HepG2 (cell line): ENCODE data around the gene GNRHR. TPM values are rescaled to one million over a fixed set of nuclear protein-coding genes. Genes with fewer than 3 reads are reported as not detected.
A peak's percentile ranks its signal among the peaks of the same experiment; 100 is the strongest.
"Not testable (repeated sequence)": the region's sequence is repeated elsewhere in the genome, so short reads cannot be mapped to it uniquely, and the experiment has no call there.

Experiments
- ATAC-seq: fragments of 200-7000 bp; cut with Tn5 transposase; 3 replicates; pipeline ENCODE4 v1.9.1; 2020; ENCODE audit warnings: mild to moderate bottlenecking, moderate library complexity
- BruUV-seq: library from RNA; stranded (reverse); fragments of 400-500 nt; replicated peaks from 2 replicates; lab custom pipeline; 2021; lab: Mats Ljungman, UMichigan
- CTCF ChIA-PET: fragments of 300-600 bp; formaldehyde crosslinking; extraction: SDS; loops from one replicate; lab custom pipeline; 2021; ENCODE audit warnings: low total read pairs, inconsistent platforms, low intra/inter-chr PET ratio; lab: Yijun Ruan, JAX
- POLR2A ChIA-PET: fragments of 350-600 bp; sonication (Branson Sonifier 250); formaldehyde crosslinking; loops from one replicate; lab custom pipeline; 2020; ENCODE audit warnings: antibody characterized with exemption, inconsistent platforms; lab: Yijun Ruan, JAX
- DNase-seq: peaks from one replicate; pipeline ENCODE4 v3.0.0-alpha.2; 2015; ENCODE audit warnings: low spot score
- FAIRE-seq: peaks from 3 replicates; lab custom pipeline; 2011; peaks lifted over from hg19 to GRCh38; lab: Jason Lieb, UNC
- H2AFZ ChIP-seq: one replicate; pipeline ENCODE4 v1.6.1; 2011; ENCODE audit warnings: low read length, inconsistent platforms
- H3K27ac ChIP-seq: fragments of 300-600 bp; 3 replicates; pipeline ENCODE4 v1.8.0; 2011; ENCODE audit warnings: mixed run types, mild to moderate bottlenecking, mixed read lengths, low read length, inconsistent platforms; ENCODE audit not compliant: insufficient read depth; ENCODE audit errors: extremely low read length
- H3K27me3 ChIP-seq, 2 experiments: fragments of 200-600 bp in 1 of 2; 2 replicates in 1 of 2; 3 replicates in 1 of 2; pipeline versions ENCODE4 v1.6.0 to v1.8.0; 2011; ENCODE audit warnings: low read length in 2 of 2, mild to moderate bottlenecking in 2 of 2, moderate library complexity in 2 of 2, inconsistent platforms in 1 of 2; ENCODE audit not compliant: insufficient read depth in 2 of 2, control insufficient read depth in 1 of 2
- H3K36me3 ChIP-seq, 2 experiments: fragments of 200-600 bp in 1 of 2; replicated peaks in 1 of 2; 2 replicates in 1 of 2; 3 replicates in 1 of 2; pipeline versions ENCODE4 v1.5.1 to v1.8.0; 2011; ENCODE audit warnings: low read length in 2 of 2, inconsistent platforms in 1 of 2; ENCODE audit not compliant: insufficient read depth in 2 of 2, control insufficient read depth in 1 of 2
- H3K4me1 ChIP-seq: 2 replicates; pipeline ENCODE4 v1.5.1; 2012; ENCODE audit warnings: low read length, inconsistent platforms; ENCODE audit not compliant: insufficient read depth
- H3K4me2 ChIP-seq: 2 replicates; pipeline ENCODE4 v1.6.0; 2011; ENCODE audit warnings: low read depth, low read length, inconsistent platforms
- H3K4me3 ChIP-seq, 3 experiments: fragments of 200-600 bp in 1 of 3; sonication (generic), shearing (Covaris generic) in 1 of 3; replicated peaks in 1 of 3; 2 replicates each; pipeline ENCODE4 v1.5.1; 2011 to 2016; ENCODE audit warnings: low read length in 3 of 3, inconsistent platforms in 2 of 3, low read depth in 2 of 3, mild to moderate bottlenecking in 2 of 3, control low read depth in 1 of 3, mixed read lengths in 1 of 3; ENCODE audit not compliant: insufficient read depth in 1 of 3
- H3K79me2 ChIP-seq: one replicate; pipeline ENCODE4 v1.6.1; 2011; ENCODE audit warnings: low read length, inconsistent platforms; ENCODE audit not compliant: insufficient read depth
- H3K9ac ChIP-seq: 2 replicates; pipeline ENCODE4 v1.6.0; 2011; ENCODE audit warnings: mild to moderate bottlenecking, low read depth, low read length, inconsistent platforms; ENCODE audit not compliant: insufficient read depth
- H3K9me3 ChIP-seq: 2 replicates; pipeline ENCODE4 v1.5.1; 2012; ENCODE audit warnings: mild to moderate bottlenecking, low read length
- H4K20me1 ChIP-seq: 2 replicates; pipeline ENCODE4 v1.6.0; 2011; ENCODE audit warnings: inconsistent platforms, mild to moderate bottlenecking, low read length, moderate library complexity; ENCODE audit not compliant: insufficient read depth
- ATF7 ChIP-seq, 2 experiments: fragments of 450-650 bp in 1 of 2; sonication (generic) in 1 of 2; formaldehyde crosslinking in 1 of 2; IDR thresholded peaks; 2 replicates each; pipeline versions ENCODE4 v1.4.0 to v1.6.1; 2016 to 2020; ENCODE audit warnings: antibody characterized with exemption in 1 of 2, mild to moderate bottlenecking in 1 of 2, missing genetic modification reagents in 1 of 2
- CEBPB ChIP-seq: IDR thresholded peaks from 2 replicates; pipeline ENCODE4 v1.6.1; 2011; ENCODE audit warnings: low read depth, low read length, improper control_type of control experiment, borderline replicate concordance
- CEBPZ ChIP-seq: IDR thresholded peaks from 2 replicates; pipeline ENCODE4 v1.6.1; 2012; ENCODE audit warnings: low read length, improper control_type of control experiment
- NR2F2 ChIP-seq: IDR thresholded peaks from 2 replicates; pipeline ENCODE4 v1.6.1; 2012; ENCODE audit warnings: low read depth, inconsistent platforms, borderline replicate concordance
- ZBTB44 ChIP-seq: sonication (generic); formaldehyde crosslinking; IDR thresholded peaks from 2 replicates; pipeline ENCODE4 v1.4.0; 2020; ENCODE audit warnings: missing genetic modification reagents
- WGBS: methylation state at CpG from one replicate; pipeline ENCODE4 v1.1.6; 2017; ENCODE audit warnings: low lambda C conversion rate; 5-methylcytosine and 5-hydroxymethylcytosine counted together
- in situ Hi-C: cut with HindIII; loops from 2 replicates; pipeline ENCODE4 v1.10.0; 2017; ENCODE audit warnings: low pct_unique_long_range_greater_than_20kb; ENCODE audit not compliant: extremely low pct_ligation_motif_present
- intact Hi-C: fragments of 100-400 bp; cut with micrococcal nuclease; formaldehyde crosslinking; loops from one replicate; pipeline ENCODE4 v1.10.0; 2022; ENCODE audit not compliant: unreplicated experiment
- polyA plus RNA-seq, 8 experiments: library from polyadenylated mRNA; depleted of rRNA in 3 of 8; stranded (reverse) in 7 of 8; unstranded in 1 of 8; fragments of >200 nt; fragmentation: Illumina TruSeq in 4 of 8; extraction: Trizol in 4 of 8; gene quantifications; 2 replicates each; pipeline versions ENCODE4 v1.2.1 to v1.2.3, GENCODE V29; 2011 to 2016; ENCODE audit warnings: low read depth in 4 of 8, missing spikeins in 1 of 8, mixed read lengths in 1 of 8; ENCODE audit not compliant: insufficient read depth in 1 of 8
- total RNA-seq, 5 experiments: library from RNA; depleted of rRNA; stranded (reverse); fragments of >200 nt; fragmentation: Illumina TruSeq; extraction: Trizol; gene quantifications; 2 replicates each; pipeline ENCODE4 v1.2.3, GENCODE V29; 2016; ENCODE audit warnings: low read depth in 1 of 5

Gene GNRHR
- total and polyA plus RNA-seq, 2 of the 13 experiments (the other 11 are each of a cell fraction or from before 2014, with no cell fraction given), result not detected

- Histone ChIP-seq H3K4me3 (no peak overlapping the region), H3K9ac (no peak overlapping the region), H3K79me2 (no peaks in the 10 kb centered on the region), H3K4me2 (no peak overlapping the region), H4K20me1 (no peaks in the 10 kb centered on the region), H3K27ac (no peak overlapping the region), H3K4me1 (no peaks in the 10 kb centered on the region), H3K27me3 (no peaks in the 10 kb centered on the region), H3K9me3 (no peaks in the 10 kb centered on the region), H2AFZ (no peak overlapping the region), H3K36me3 (no peaks in the 10 kb centered on the region)
- FAIRE-seq (no peak), DNase-seq (no peak), ATAC-seq (no peak)
- in situ Hi-C loops, result no loop called here
- TF ChIP-seq CEBPB, result peak; percentile 35; the same call in 1 of the 2 replicates
- no peak for TF ChIP-seq CEBPZ
- no peak for TF ChIP-seq NR2F2
- ChIA-PET POLR2A (no interaction called here), CTCF (no interaction called here)
- intact Hi-C loops, result no loop called here
- BruUV-seq, result no TSS peak
- 95% methylated on average over 1 of the region's 1 CpG for WGBS
Measured at GRCh38 chr4:67736262-67736661, 17.9 kb downstream of the GNRHR start.

GRCh38 chr4:67735325-67735724 lies 18.9 kb downstream of the GNRHR start:
- Histone ChIP-seq H3K9me3 (no peaks in the 10 kb centered on the region), H3K79me2 (no peaks in the 10 kb centered on the region), H2AFZ (no peak overlapping the region), H3K4me3 (no peak overlapping the region), H3K4me2 (no peak overlapping the region), H3K9ac (no peak overlapping the region), H3K27me3 (no peaks in the 10 kb centered on the region), H3K36me3 (no peaks in the 10 kb centered on the region), H3K27ac (no peak overlapping the region), H3K4me1 (no peaks in the 10 kb centered on the region), H4K20me1 (no peaks in the 10 kb centered on the region)
- FAIRE-seq, result no peak
- POLR2A ChIA-PET, result no interaction called here
- CTCF ChIA-PET, result no interaction called here
- TF ChIP-seq ZBTB44 (CRISPR knock-in tag) (no peak), ATF7 (IDR thresholded peaks at IDR 0.05) (peak; percentile 90), ATF7 (CRISPR knock-in tag; IDR thresholded peaks at IDR 0.05) (no peak)
- ATAC-seq, result no peak
- BruUV-seq, result no TSS peak
- intact Hi-C loops (no loop called here), in situ Hi-C loops (no loop called here)
- no peak for DNase-seq

- POLR2A ChIA-PET, result not testable (repeated sequence)
Measured at GRCh38 chr4:67730511-67730910, 23.7 kb downstream of the GNRHR start.

More at GRCh38 chr4:67730511-67730910, 23.7 kb downstream of the GNRHR start:
- H3K4me1 ChIP-seq, DNase-seq, FAIRE-seq, H3K79me2 ChIP-seq, ATAC-seq, H3K9ac ChIP-seq, H3K27me3 ChIP-seq, H4K20me1 ChIP-seq, H3K27ac ChIP-seq, H2AFZ ChIP-seq, in situ Hi-C loops, H3K36me3 ChIP-seq, H3K4me3 ChIP-seq, CTCF ChIA-PET, H3K4me2 ChIP-seq, BruUV-seq, intact Hi-C loops: not testable (repeated sequence)
- peaks cover 12% of the 10 kb centered on the region for H3K9me3 ChIP-seq
- WGBS, result 94% methylated on average over 3 of the region's 3 CpGs
